ENCODE measurements around the gene ATXN10. TPM values are rescaled to one million over a fixed set of nuclear protein-coding genes. Genes with fewer than 3 reads are reported as not detected.

Gene ATXN10
- total and polyA plus RNA-seq, 2 experiments from 2014 or later: 109 to 216 TPM

- Histone ChIP-seq H3K9ac (no peak overlapping the region), H3K4me3 (no peak overlapping the region), H3K9me2 (ENCODE audit: insufficient read depth) (no peaks in the 10 kb centered on the region), H3K4me2 (ENCODE audit: unreplicated experiment) (no peak overlapping the region), H3K9me3 (ENCODE audit: low read depth) (no peaks in the 10 kb centered on the region), H4K20me1 (ENCODE audit: insufficient read depth) (no peaks in the 10 kb centered on the region), H3F3A (ENCODE audit: insufficient read depth) (no peaks in the 10 kb centered on the region), H3K27ac (no peak overlapping the region), H2AFZ (no peak overlapping the region), H3K27me3 (replicated peaks; ENCODE audit: insufficient read depth) (peaks cover 7% of the 10 kb centered on the region; the same call in 1 of the 2 replicates), H3K36me3 (ENCODE audit: low read depth) (no peaks in the 10 kb centered on the region), H3K79me2 (ENCODE audit: insufficient read depth) (no peaks in the 10 kb centered on the region), H3K4me1 (ENCODE audit: insufficient read depth) (no peaks in the 10 kb centered on the region)
- TF ChIP-seq EZH2phosphoT487 (IDR thresholded peaks at IDR 0.05; ENCODE audit: insufficient read depth, low read depth): no peak
- TF ChIP-seq EZH2 (IDR thresholded peaks at IDR 0.05; ENCODE audit: insufficient read depth, poor library complexity, severe bottlenecking): no peak
- WGBS, 2 experiments (ENCODE audit: low coverage in 1 of 2, low lambda C conversion rate in 2 of 2, missing lambda C conversion rate in 2 of 2): 95 to 97% methylated on average over 14 to 15 of the region's 15 CpGs
- in situ Hi-C loops (cut with MboI): no loop called here
- DNase-seq: no peak
These were observed 41.2 kb upstream of the ATXN10 start for GRCh38 chr22:45630436-45630835.

GRCh38 chr22:45631140-45631840 lies 40.3 kb upstream of the ATXN10 start:
- Histone ChIP-seq H3F3A (ENCODE audit: insufficient read depth) (no peaks in the 10 kb centered on the region), H3K9ac (no peak overlapping the region), H3K4me2 (ENCODE audit: unreplicated experiment) (no peak overlapping the region), H3K9me2 (ENCODE audit: insufficient read depth) (no peaks in the 10 kb centered on the region), H3K27me3 (replicated peaks; ENCODE audit: insufficient read depth) (peaks cover 7% of the 10 kb centered on the region; the same call in 1 of the 2 replicates), H3K27ac (no peak overlapping the region), H3K79me2 (ENCODE audit: insufficient read depth) (no peaks in the 10 kb centered on the region), H3K4me3 (no peak overlapping the region), H4K20me1 (ENCODE audit: insufficient read depth) (no peaks in the 10 kb centered on the region), H3K36me3 (ENCODE audit: low read depth) (no peaks in the 10 kb centered on the region), H2AFZ (no peak overlapping the region), H3K9me3 (ENCODE audit: low read depth) (no peaks in the 10 kb centered on the region), H3K4me1 (ENCODE audit: insufficient read depth) (no peaks in the 10 kb centered on the region)
- WGBS, 2 experiments (ENCODE audit: low coverage in 1 of 2, low lambda C conversion rate in 2 of 2, missing lambda C conversion rate in 2 of 2): 63 to 65% methylated on average over 12 of the region's 12 CpGs
- in situ Hi-C loops (cut with MboI): no loop called here
- TF ChIP-seq EZH2phosphoT487 (IDR thresholded peaks at IDR 0.05; ENCODE audit: insufficient read depth, low read depth) (no peak), EZH2 (IDR thresholded peaks at IDR 0.05; ENCODE audit: insufficient read depth, poor library complexity, severe bottlenecking) (no peak)
- DNase-seq: no peak

- H3K79me2 ChIP-seq (ENCODE audit: insufficient read depth): no peaks in the 10 kb centered on the region
- H3K4me3 ChIP-seq: no peak overlapping the region
- TF ChIP-seq EZH2 (IDR thresholded peaks at IDR 0.05; ENCODE audit: insufficient read depth, poor library complexity, severe bottlenecking): no peak
- no peak for TF ChIP-seq EZH2phosphoT487 (IDR thresholded peaks at IDR 0.05; ENCODE audit: insufficient read depth, low read depth)
- no peaks in the 10 kb centered on the region for H3K9me2 ChIP-seq (ENCODE audit: insufficient read depth)
- H3K27ac ChIP-seq: no peak overlapping the region
- H3K9ac ChIP-seq: no peak overlapping the region
- no peaks in the 10 kb centered on the region for H3K9me3 ChIP-seq (ENCODE audit: low read depth)
- WGBS, 2 experiments (ENCODE audit: low coverage in 1 of 2, low lambda C conversion rate in 2 of 2, missing lambda C conversion rate in 2 of 2): 81 to 84% methylated on average over 7 of the region's 7 CpGs
- no peak for DNase-seq
- H2AFZ ChIP-seq: no peak overlapping the region
- H3K27me3 ChIP-seq (replicated peaks; ENCODE audit: insufficient read depth): peaks cover 7% of the 10 kb centered on the region; the same call in 1 of the 2 replicates
- H3F3A ChIP-seq (ENCODE audit: insufficient read depth): no peaks in the 10 kb centered on the region
- no peaks in the 10 kb centered on the region for H4K20me1 ChIP-seq (ENCODE audit: insufficient read depth)
- in situ Hi-C loops (cut with MboI): no loop called here
- no peaks in the 10 kb centered on the region for H3K36me3 ChIP-seq (ENCODE audit: low read depth)
- no peaks in the 10 kb centered on the region for H3K4me1 ChIP-seq (ENCODE audit: insufficient read depth)
- no peak overlapping the region for H3K4me2 ChIP-seq (ENCODE audit: unreplicated experiment)
These were observed 39.8 kb upstream of the ATXN10 start for GRCh38 chr22:45631841-45632238.

- no peak overlapping the region for H3K27ac ChIP-seq
- no peaks in the 10 kb centered on the region for H3K9me2 ChIP-seq (ENCODE audit: insufficient read depth)
- H2AFZ ChIP-seq: no peak overlapping the region
- H3K36me3 ChIP-seq (ENCODE audit: low read depth): no peaks in the 10 kb centered on the region
- no peaks in the 10 kb centered on the region for H4K20me1 ChIP-seq (ENCODE audit: insufficient read depth)
- no peak for TF ChIP-seq EZH2 (IDR thresholded peaks at IDR 0.05; ENCODE audit: insufficient read depth, poor library complexity, severe bottlenecking)
- no peaks in the 10 kb centered on the region for H3K4me1 ChIP-seq (ENCODE audit: insufficient read depth)
- H3K9ac ChIP-seq: no peak overlapping the region
- no peak for DNase-seq
- no peak overlapping the region for H3K4me3 ChIP-seq
- H3K4me2 ChIP-seq (ENCODE audit: unreplicated experiment): no peak overlapping the region
- no peaks in the 10 kb centered on the region for H3K9me3 ChIP-seq (ENCODE audit: low read depth)
- 68 to 79% methylated on average over 14 to 15 of the region's 15 CpGs for WGBS, 2 experiments (ENCODE audit: low coverage in 1 of 2, low lambda C conversion rate in 2 of 2, missing lambda C conversion rate in 2 of 2)
- peaks cover 7% of the 10 kb centered on the region; the same call in 1 of the 2 replicates for H3K27me3 ChIP-seq (replicated peaks; ENCODE audit: insufficient read depth)
- 0 out of 2 replicates have a peak, but pooled peaks cover under 1% of the 10 kb centered on the region for H3F3A ChIP-seq (ENCODE audit: insufficient read depth)
- in situ Hi-C loops (cut with MboI): no loop called here
- H3K79me2 ChIP-seq (ENCODE audit: insufficient read depth): no peaks in the 10 kb centered on the region
These were observed 38.7 kb upstream of the ATXN10 start for GRCh38 chr22:45632791-45633515.
